ENCODE data around the gene REV3L. TPM values are rescaled to one million over a fixed set of nuclear protein-coding genes. Genes with fewer than 3 reads are reported as not detected.
A peak's percentile ranks its signal among the peaks of the same experiment; 100 is the strongest.

Gene REV3L
- total RNA-seq, 1 donor from 2014 or later: 23.0 TPM

GRCh38 chr6:111356551-111356950, 126.5 kb downstream of the REV3L start:
- no peaks in the 10 kb centered on the region for H3K27me3 Mint-ChIP-seq (ENCODE audit: low read depth, unreplicated experiment)
- H3K4me1 Mint-ChIP-seq (ENCODE audit: low read depth, unreplicated experiment): peaks cover 13% of the 10 kb centered on the region
- FAIRE-seq (no peak), DNase-seq (ENCODE audit: low read depth) (no peak)
- H3K79me2 ChIP-seq (ENCODE audit: insufficient read depth, low read length): no peaks in the 10 kb centered on the region
- H3K4me3 ChIP-seq (ENCODE audit: insufficient read depth, low read depth, low read length): no peak overlapping the region
- H3K4me3 Mint-ChIP-seq (ENCODE audit: unreplicated experiment): no peak overlapping the region
- H2AFZ ChIP-seq (ENCODE audit: low read depth, low read length): no peak overlapping the region
- no peak overlapping the region for H3K4me2 ChIP-seq (ENCODE audit: low read length)
- H3K9ac ChIP-seq (ENCODE audit: low read length): no peak overlapping the region
- H3K36me3 Mint-ChIP-seq (ENCODE audit: low read depth, unreplicated experiment): peaks cover 5% of the 10 kb centered on the region
- no peaks in the 10 kb centered on the region for H3K9me3 ChIP-seq (ENCODE audit: insufficient read depth, low read depth, low read length)
- H3K27ac Mint-ChIP-seq (ENCODE audit: unreplicated experiment): no peak overlapping the region
- TF ChIP-seq EZH2 (IDR thresholded peaks at IDR 0.05; ENCODE audit: insufficient read depth, low read length) (no peak), CTCF (IDR thresholded peaks at IDR 0.05; ENCODE audit: insufficient read depth, low read depth, low read length) (no peak)
- H3K4me1 ChIP-seq (ENCODE audit: insufficient read depth, low read length): peaks cover 12% of the 10 kb centered on the region
- no peaks in the 10 kb centered on the region for H3K9me3 Mint-ChIP-seq (ENCODE audit: unreplicated experiment)
- no peaks in the 10 kb centered on the region for H4K20me1 ChIP-seq (ENCODE audit: insufficient read depth, low read length)
- no peak overlapping the region for H3K27ac ChIP-seq (ENCODE audit: low read depth, low read length)
- peaks cover 19% of the 10 kb centered on the region for H3K36me3 ChIP-seq (ENCODE audit: insufficient read depth, low read length)
- no peaks in the 10 kb centered on the region for H3K27me3 ChIP-seq (ENCODE audit: insufficient read depth, low read length)

- peaks cover 10% of the 10 kb centered on the region for H3K4me1 Mint-ChIP-seq (ENCODE audit: low read depth, unreplicated experiment)
- Histone ChIP-seq H3K4me2 (ENCODE audit: low read length) (no peak overlapping the region), H3K4me3 (ENCODE audit: insufficient read depth, low read depth, low read length) (no peak overlapping the region), H3K27ac (ENCODE audit: low read depth, low read length) (no peak overlapping the region), H3K36me3 (ENCODE audit: insufficient read depth, low read length) (peaks cover 23% of the 10 kb centered on the region), H3K27me3 (ENCODE audit: insufficient read depth, low read length) (no peaks in the 10 kb centered on the region), H3K4me1 (ENCODE audit: insufficient read depth, low read length) (peaks cover 12% of the 10 kb centered on the region), H4K20me1 (ENCODE audit: insufficient read depth, low read length) (no peaks in the 10 kb centered on the region), H2AFZ (ENCODE audit: low read depth, low read length) (no peak overlapping the region), H3K79me2 (ENCODE audit: insufficient read depth, low read length) (no peaks in the 10 kb centered on the region), H3K9me3 (ENCODE audit: insufficient read depth, low read depth, low read length) (no peaks in the 10 kb centered on the region), H3K9ac (ENCODE audit: low read length) (no peak overlapping the region)
- no peaks in the 10 kb centered on the region for H3K9me3 Mint-ChIP-seq (ENCODE audit: unreplicated experiment)
- H3K4me3 Mint-ChIP-seq (ENCODE audit: unreplicated experiment): no peak overlapping the region
- TF ChIP-seq CTCF (IDR thresholded peaks at IDR 0.05; ENCODE audit: insufficient read depth, low read depth, low read length) (no peak), EZH2 (IDR thresholded peaks at IDR 0.05; ENCODE audit: insufficient read depth, low read length) (no peak)
- H3K36me3 Mint-ChIP-seq (ENCODE audit: low read depth, unreplicated experiment): peaks cover 5% of the 10 kb centered on the region
- no peaks in the 10 kb centered on the region for H3K27me3 Mint-ChIP-seq (ENCODE audit: low read depth, unreplicated experiment)
- DNase-seq (ENCODE audit: low read depth): no peak
- H3K27ac Mint-ChIP-seq (ENCODE audit: unreplicated experiment): no peak overlapping the region
- no peak for FAIRE-seq
Measured at GRCh38 chr6:111354758-111355555, 128.1 kb downstream of the REV3L start.

GRCh38 chr6:111353912-111354462, 129.0 kb downstream of the REV3L start:
- Mint-ChIP-seq H3K9me3 (ENCODE audit: unreplicated experiment) (no peaks in the 10 kb centered on the region), H3K27ac (ENCODE audit: unreplicated experiment) (peak overlapping the region; percentile 37), H3K4me1 (ENCODE audit: low read depth, unreplicated experiment) (peaks cover 10% of the 10 kb centered on the region), H3K27me3 (ENCODE audit: low read depth, unreplicated experiment) (no peaks in the 10 kb centered on the region), H3K4me3 (ENCODE audit: unreplicated experiment) (no peak overlapping the region), H3K36me3 (ENCODE audit: low read depth, unreplicated experiment) (peaks cover 5% of the 10 kb centered on the region)
- FAIRE-seq (no peak), DNase-seq (ENCODE audit: low read depth) (no peak)
- TF ChIP-seq EZH2 (IDR thresholded peaks at IDR 0.05; ENCODE audit: insufficient read depth, low read length) (no peak), CTCF (IDR thresholded peaks at IDR 0.05; ENCODE audit: insufficient read depth, low read depth, low read length) (no peak)
- Histone ChIP-seq H3K9me3 (ENCODE audit: insufficient read depth, low read depth, low read length) (no peaks in the 10 kb centered on the region), H3K9ac (ENCODE audit: low read length) (no peak overlapping the region), H3K79me2 (ENCODE audit: insufficient read depth, low read length) (no peaks in the 10 kb centered on the region), H3K4me2 (ENCODE audit: low read length) (no peak overlapping the region), H3K27me3 (ENCODE audit: insufficient read depth, low read length) (no peaks in the 10 kb centered on the region), H3K4me3 (ENCODE audit: insufficient read depth, low read depth, low read length) (no peak overlapping the region), H3K27ac (ENCODE audit: low read depth, low read length) (no peak overlapping the region), H3K4me1 (ENCODE audit: insufficient read depth, low read length) (peaks cover 12% of the 10 kb centered on the region), H3K36me3 (ENCODE audit: insufficient read depth, low read length) (peaks cover 28% of the 10 kb centered on the region), H2AFZ (ENCODE audit: low read depth, low read length) (no peak overlapping the region), H4K20me1 (ENCODE audit: insufficient read depth, low read length) (no peaks in the 10 kb centered on the region)
